GM20431 (cell line): ENCODE measurements around the gene BCL2L12.
"Not testable (repeated sequence)": the region's sequence is repeated elsewhere in the genome, so short reads cannot be mapped to it uniquely, and the experiment has no call there.

Experiments
- in situ Hi-C: fragments of 300-500 bp; cut with MseI, MboI; formaldehyde crosslinking; loops from one replicate; pipeline ENCODE4 v1.15.0; 2020; ENCODE audit warnings: low sequenced_read_pairs; ENCODE audit not compliant: unreplicated experiment

Gene BCL2L12, protein sequence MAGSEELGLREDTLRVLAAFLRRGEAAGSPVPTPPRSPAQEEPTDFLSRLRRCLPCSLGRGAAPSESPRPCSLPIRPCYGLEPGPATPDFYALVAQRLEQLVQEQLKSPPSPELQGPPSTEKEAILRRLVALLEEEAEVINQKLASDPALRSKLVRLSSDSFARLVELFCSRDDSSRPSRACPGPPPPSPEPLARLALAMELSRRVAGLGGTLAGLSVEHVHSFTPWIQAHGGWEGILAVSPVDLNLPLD

DNA sequence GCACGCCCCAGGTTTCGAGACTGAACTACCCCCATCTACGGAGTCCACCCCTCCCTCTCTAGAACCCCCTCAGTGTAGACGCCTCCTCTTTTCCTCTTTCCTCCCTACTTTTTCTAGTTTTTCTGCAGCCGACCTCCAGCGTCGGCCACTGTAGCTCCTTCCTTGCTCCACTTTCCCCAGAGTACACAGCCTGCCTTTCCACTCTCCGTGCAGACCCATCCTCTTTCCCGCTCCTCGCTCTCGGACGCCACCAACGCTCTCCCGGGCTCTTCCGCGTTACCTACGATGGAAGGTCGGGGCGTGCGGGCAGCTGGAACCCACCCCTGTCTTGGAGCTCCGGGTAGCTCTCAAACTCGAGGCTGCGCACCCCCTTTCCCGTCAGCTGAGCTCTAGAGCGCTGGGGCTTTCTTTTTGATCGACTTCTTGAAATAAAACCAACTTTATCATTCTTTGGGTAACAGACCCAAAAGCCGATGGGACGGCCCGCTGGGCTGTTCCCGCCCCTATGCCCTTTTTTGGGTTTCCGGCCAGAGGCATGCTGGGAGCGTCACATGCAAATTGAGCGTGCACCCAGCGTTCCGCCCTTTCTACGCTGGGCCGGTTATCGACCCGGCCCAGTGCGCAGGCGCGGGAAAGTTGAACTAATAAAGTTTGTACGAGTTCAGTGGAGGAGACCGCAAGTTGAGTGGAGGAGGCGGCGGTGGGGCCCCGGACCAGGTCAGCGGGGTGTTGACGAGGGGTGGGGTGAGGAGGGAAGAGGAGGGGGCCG is at the start of gene BCL2L12, which contains the start of gene IRF3:
TSS of gene BCL2L12 (plus strand) at position 583 of the 769 bp plus-strand sequence. CDS start 760 bp downstream, outside the sequence.
TSS of gene IRF3 (minus strand) at position 507 of the 769 bp plus-strand sequence. CDS start 1,019 bp downstream, outside the sequence.
- in situ Hi-C loops: no loop called here

DNA sequence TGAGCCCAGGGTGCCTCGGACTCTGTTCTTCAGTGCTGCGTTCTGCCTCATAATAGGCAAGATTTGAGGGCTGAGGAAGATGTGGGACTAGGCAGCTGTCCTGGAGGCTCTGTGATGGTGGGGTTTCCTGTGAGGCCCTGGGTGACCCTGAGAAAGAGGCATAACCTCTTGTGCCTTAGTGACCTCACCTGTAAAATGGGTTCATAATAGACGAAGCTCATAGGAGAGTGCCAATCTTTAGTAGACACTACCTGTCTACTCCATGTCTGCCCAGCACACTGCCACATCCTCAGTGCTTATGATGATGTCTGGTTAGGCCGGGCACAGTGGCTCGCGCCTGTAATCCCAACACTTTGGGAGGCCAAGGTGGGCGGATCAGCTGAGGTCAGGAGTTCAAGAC is 49.2 kb upstream of the BCL2L12 start:
- in situ Hi-C loops: no loop called here

DNA sequence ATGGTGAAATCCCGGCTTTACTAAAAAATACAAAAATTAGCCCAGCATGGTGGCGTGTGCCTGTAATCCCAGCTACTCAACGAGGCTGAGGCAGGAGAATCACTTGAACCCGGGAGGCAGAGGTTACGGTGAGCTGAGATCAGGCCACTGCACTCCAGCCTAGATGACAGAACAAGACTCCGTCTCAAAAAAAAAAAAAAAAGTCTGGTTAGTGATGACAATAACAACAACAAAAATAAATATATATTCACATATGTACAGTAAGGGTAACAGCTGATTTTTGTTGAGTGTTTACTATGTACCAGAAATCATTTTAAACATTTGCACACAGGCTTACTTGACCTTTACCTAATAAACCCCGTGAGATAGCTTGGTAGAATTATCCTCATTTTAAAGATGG is 48.8 kb upstream of the BCL2L12 start:
- in situ Hi-C loops: no loop called here

DNA sequence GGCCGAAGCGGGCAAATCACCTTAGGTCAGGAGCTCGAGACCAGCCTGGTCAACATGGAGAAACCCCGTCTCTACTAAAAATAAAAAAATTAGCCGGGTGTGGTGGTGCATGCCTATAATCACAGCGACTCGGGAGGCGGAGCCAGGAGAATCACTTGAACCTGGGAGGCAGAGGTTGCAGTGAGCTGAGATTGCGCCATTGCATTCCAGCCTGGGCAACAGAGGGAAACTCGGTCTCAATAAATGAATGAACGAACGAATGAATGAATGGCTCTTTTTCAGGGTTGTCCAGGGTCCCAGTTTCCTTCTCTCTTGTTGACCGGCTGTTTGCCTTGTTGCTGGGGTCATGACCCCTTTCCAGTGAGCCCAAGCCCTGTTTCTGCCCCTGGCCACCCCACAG is 47.9 kb upstream of the BCL2L12 start:
- in situ Hi-C loops: not testable (repeated sequence)

DNA sequence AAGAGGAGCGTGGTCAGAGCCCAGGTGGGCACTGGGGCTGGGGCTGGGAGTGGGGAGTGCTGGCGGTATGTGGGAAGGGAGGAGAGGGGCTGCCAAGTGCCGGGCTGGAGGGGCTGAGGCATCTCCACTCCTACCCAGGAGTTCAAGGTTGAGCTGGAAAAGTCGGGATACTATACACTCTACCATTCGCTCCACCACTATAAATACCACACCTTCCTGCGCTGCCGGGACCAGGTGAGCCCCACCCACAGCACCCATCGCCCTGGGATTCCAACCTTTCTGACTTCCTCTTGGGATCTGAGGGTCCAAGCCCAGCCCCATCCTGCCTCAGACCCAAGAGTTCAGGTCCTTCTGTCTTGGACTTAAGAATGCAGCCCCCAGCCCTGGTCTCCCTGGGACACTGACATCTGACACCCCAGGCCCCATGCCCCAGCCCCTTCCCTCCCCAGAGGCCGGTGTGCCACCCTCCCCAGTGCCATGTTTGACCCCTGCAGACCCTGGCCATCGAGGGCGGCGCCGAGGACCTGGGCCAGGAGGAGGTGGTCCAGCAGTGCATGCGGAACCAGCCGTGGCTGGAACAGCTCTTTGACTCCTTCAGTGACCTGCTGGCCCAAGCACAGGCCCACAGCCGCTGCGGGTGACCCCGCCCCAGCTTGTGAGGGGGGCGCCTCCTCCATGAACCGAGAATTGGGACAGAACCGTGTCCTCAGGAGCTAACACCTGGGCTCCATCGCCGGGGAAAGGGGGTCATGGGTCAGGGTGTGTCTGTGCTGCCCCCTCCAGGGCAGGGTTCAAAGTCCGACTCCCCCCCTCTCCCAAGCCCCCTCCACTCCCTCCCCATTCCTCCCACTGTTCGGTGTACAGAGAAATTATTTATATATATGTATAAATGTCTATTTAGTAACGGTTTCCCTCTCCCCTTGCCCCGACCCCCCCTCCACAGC is 40.5 kb upstream of the BCL2L12 start:
- in situ Hi-C loops: no loop called here

DNA sequence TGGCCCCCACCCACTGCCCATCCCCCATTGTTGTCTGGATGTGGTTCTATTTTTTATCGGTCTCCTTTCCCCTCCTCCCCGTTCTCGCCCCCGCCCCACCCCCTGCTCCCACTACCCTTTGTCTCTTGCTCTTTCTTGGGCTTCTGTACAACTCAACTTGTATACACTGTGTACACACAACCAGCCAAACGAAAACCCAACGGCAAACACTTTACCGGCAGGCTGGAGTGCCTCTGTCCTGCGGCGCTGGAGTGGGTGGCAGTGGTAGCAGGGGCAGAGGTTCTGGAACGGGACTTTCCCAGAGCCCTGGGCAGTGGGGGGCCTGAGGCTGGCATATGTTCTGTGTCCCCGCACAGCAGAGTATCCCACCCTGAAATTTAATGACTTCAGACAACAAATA is 39.5 kb upstream of the BCL2L12 start:
- in situ Hi-C loops: no loop called here

DNA sequence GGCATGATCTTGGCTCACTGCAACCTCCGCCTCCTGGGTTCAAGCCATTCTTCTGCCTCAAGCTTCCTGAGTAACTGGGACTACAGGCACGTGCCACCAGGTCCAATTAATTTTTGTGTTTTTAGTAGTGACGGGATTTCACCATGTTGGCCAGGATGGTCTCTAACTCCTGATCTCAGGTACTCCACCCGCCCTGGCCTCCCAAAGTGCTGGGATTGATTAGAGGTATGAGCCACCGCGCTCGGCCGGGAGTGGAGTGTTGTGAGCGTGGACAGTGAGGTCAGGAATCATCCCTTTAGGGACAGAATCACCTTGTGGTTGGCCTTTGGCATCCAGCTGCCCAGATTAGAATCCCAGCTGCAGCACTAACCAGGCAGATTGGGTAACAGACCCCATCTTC is 36.1 kb upstream of the BCL2L12 start:
- in situ Hi-C loops: no loop called here

DNA sequence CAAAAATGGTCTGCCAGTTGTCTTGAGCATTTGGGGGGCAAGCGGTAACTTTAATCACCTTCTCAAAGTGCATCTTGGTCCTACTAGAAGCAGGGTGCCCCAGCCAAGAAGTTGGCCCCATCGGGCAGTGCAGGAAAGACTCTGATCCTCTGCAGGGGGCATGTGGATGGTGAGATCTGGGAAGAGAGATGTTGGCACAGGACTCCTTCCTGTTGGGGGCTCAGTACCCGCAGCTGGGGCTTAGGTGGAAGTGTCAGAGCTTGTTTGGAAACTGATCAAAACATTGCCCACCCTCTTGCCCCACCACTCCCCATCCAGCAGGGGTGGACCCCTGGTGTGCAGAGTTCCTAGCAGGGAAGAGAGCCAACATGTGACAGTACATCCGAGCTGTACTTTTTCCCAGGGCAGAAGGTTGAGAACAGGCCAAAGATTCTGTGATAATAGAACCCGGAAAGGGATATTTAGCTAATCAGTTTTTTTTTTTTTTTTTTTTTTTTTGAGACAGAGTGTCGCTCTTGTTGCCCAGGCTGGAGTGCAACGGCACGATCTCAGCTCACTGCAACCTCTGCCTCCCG is 34.6 kb upstream of the BCL2L12 start:
- in situ Hi-C loops: no loop called here

DNA sequence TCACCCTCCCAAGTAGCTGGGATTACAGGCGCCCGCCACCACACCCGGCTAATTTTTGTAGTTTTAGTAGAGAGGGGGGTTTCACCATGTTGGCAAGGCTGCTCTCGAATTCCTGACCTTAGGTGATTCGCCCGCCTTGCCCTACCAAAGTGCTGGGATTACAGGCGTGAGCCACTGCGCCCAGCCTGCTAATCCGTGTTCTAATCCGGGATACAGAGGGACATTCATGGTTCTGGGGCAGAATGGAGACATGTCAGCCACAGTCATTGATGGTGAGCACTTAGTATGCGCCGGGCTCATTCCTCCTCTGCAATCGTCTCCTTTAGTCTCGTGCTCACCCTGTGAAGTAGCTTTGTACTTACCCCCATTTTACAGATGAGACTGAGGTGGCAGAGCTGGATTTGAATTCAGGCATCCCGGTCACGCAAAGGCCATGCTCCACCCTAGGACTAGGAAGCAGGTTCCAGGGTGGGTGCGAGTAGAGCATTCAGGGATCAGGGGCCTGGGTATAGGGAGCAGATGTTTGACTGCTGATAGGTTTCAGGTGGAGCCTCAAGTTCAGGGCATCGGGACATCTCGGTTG is 34.0 kb upstream of the BCL2L12 start:
- in situ Hi-C loops: no loop called here

DNA sequence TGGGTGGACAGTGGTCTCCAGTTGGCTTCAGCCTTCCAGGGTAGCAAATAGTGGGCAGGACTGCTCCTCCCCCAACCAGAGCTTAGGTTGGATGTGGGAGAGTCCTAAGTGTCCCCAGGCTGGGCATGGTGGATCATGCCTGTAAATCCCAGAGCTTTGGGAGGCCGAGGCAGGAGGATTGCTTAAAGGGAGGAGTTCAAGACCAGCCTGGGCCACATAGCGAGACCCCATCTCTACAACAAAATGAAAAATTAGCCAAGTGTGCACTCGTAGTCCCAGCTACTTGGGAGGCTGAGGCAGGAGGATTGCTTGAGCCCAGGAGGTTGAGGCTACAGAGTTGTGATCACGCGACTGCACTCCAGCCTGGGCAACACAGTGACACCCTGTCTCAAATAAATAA is 33.2 kb upstream of the BCL2L12 start:
- in situ Hi-C loops: no loop called here

DNA sequence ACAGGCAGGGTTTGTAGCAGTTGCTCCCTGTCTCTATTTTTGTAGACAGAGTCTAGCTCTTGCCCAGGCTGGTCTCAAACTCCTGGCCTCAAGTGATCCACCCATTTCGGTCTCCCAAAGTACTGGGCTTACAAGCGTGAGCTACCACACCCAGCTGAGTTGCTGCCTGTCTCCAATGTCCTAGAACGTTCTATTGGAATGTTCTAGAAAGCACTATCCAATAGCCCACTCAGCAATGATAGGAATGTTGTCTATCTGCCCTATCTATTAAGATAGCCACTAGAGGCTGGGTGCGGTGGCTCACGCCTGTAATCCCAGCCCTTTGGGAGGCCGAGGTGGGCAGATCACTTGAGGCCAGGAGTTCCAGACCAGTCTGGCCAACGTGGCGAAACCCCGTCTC is 32.5 kb upstream of the BCL2L12 start:
- in situ Hi-C loops: not testable (repeated sequence)

DNA sequence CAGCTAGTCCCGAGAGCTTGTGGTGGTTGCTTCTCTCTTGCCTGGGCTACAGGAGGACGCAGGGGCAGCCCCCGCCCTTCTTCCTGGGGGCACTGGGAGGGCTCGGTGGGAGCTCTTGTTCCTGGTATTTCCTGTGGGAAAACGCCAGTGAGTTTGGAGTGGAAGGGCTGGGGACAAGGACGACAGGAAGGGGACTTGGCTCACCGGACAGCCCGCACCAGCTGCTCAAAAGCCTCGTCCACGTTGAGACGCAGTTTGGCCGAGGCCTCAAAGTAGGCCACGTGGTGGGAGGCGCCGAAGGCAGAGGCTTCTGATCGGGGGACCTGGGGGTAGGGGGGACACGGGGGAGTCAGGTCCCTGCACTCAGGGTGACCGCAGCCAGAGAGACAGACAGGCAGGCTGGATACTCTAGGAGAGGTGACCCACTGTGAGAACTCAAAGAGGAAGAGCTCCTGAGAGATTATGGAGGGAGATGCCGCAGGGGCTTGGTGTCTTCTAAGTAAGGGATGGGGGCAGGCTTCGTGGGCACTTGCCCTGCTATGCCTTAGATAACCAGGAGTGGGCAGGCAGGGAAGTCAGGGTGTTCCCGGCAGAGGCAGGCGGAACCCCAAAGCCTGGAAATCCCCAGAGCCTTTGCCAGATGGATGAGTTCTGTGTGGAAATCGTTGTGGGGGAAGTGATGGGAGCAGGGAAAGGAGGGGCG is 30.1 kb upstream of the BCL2L12 start:
- in situ Hi-C loops: no loop called here

DNA sequence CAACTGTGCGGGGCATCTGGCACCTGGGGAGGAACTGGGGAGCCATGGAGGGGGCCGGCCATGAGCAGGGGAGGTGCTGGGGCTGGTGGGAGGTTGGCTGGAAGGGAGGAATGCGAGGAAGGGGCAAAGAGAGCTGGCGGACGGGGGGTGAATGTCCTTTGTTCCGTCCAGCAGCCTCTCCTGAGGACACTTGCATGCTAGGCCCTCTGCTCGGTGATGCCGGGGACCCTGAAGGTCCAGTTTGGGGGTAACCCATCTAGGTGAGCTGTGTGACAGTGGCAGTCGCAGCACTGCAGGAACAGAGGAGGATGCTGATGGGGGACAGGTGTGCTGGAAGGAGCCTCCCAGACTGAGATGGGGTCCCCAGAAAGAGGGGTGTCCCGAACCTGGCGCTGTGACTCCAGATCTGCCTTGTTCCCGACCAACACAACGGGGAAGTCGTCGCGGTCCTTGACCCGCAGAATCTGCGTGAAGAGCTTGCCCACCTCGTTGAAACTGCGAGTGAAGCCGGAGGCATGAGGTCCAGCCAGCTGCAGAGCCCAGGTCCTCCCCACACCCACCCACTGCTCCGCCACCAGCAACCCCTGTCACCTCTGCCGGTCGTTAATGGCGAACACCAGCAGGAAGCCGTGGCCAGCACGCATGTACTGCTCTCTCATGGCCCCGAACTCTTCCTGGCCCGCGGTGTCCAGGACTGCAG is 29.4 kb upstream of the BCL2L12 start:
- in situ Hi-C loops: no loop called here

DNA sequence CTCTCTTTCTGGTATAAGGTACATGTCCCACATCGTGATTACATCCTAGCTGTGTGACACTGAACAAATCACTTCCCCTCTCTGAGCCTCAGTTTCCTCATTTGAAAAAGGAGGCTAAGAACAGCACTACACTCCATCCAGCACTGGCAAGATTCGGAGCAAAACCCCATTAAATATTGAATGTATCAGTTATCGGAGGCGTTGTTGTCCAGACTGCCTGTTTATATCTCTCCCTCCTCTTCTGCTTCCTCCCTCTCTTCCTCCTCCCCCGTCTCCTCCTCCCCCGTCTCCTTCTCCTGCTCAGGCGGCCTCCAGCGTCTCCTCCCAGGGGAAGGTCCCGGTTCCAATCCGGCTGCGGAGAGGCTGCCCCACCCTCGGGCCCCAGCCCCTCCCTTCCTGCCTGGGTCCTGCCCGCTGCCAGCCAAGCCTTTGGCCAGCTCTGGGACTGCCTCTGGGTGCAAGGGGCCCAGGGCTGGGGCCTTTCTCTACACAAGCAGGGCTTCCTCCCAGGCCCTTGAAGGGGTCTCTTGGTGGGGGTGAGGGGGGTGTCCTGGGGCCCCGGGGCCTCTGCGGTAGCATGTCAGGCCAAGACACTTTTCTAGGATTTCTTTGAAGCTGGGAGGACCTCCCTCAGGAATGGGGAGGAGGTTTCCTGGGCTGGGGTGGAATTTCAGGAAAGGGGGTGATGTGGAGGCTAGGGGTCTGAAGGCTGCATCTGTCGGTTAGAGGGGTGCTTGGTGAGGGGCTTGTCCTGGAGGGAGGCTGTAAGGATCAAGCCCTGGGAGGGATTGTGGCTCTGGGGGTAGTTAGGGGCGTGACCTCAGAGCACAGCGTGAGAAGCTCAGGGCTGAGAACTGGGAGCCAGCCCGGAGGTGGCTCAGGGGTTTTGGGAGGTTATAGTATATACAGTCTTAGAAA is 27.7 kb upstream of the BCL2L12 start:
- in situ Hi-C loops: no loop called here

DNA sequence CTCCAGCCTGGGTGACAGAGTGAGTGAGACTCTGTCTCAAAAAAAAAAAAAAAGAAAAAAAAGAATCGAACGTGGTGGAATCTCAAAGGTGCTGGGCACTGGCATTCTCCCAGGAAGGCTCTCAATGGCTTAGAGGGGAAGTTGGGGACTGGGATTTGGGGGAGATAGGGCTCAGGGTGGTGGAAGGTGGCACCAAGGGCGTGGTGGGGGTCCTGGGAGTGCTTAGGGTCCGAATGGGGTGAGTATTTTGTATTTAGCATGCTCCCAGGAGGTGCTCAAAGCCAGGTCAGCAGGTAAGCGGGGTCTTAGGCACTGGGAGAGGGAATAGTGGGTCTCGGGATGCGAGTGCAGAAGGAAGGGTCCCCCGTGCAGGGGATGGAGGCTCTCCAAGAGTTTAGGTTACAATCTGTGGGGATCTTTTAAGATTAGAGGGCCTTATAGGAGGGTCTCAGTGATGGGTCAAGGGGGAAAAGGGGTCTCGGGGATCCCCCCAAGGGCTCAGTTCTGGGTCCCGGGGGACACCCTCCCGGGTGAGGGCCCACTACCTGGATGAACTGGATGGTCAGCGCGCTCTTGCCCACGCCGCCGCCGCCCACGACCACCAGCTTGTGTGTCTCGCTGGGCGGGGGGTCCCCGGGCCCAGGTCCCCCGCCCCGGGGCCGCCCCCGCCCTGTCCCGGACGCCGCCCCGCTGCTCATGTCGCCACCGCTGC is 26.2 kb upstream of the BCL2L12 start:
- in situ Hi-C loops: no loop called here

DNA sequence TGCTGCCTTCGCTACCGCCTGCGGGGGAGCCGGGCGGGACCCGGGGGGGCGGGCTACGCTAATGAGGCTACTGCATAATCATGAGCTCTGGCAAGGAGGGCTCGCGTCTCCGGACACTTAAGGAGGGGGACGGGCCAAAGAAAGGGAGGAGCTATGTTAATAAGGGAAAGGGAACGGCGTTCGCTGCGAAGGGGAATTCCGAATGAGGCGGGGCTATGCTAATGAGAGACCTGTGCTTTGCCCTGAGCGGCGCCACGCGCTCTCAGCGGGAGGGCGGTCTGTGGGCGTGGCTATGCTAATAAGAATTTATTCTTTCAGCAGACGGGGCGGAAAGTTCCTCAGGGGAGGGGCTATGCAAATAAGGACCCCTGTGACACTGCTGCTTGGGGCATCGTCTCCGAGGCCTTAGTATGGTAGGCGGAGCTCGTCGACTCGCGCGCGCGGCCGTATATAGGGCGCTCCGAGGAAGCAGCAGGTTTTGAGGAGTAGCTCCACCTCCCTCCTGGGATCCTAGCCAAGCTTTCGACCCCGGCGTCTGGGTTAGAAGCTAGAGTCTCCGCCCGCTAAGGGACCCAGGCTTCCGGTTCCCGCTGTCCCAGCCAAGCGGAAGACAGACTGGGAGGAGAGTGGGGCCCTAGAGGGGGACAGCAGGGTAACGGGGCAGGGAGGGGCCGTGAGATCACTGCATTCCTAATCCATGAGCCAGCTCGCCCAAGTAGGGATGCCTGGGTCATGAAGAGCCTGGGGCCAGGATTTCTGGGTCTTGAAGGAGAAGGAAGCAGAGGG is 25.4 kb upstream of the BCL2L12 start, which contains the start of gene RRAS:
TSS of gene RRAS (minus strand) at position 31 of the 786 bp plus-strand sequence. CDS start 45 bp downstream, outside the sequence.
- in situ Hi-C loops: no loop called here
